T1000 (cell line): ENCODE results near the gene ACSL6.

Experiments used
- DNase-seq: peaks from one replicate; lab custom pipeline; 2025; ENCODE audit warnings: mixed read lengths; lab: John Stamatoyannopoulos, UW

Gene ACSL6

DNA sequence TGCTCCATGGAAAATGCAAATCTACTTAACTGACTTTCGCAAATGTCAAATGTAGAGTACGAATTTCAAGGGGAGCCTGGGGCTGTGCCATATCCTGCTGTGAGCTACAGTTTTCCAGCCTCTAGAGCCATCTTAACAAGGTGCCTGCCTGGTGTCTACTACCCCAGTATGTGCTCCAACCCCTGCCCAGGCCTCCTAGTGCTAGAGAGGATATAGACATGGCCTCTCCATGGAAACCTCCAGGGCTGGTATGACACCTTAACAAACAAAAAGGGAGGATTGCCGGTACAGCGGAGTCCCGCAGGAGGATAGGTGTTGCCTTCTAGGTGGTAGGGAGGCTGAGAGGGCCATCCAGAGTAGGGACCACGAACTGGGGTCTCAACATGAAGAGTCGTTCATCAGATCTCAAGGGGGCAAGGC is 35.4 kb upstream of the ACSL6 start:
- no peak for DNase-seq

DNA sequence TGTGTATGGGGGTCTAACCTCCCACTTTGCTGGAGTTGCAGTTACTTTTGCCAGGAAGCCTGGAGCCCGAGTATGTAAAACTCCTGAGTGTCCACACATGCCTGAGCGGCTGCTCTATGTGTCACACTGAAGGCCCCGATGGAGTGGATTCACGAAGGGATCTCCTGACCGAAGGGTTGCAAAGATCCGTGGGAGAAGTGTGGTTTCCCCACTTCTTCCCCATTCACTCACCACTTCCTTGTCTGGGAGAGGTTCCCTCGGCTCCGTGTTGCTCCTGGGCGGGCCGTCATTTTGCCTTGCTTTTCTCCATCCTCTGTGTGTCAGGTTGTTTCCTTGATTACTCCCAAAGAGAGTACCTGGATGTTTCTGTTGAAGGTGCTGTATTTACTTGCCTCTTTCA is 32.7 kb upstream of the ACSL6 start:
- DNase-seq = no peak

DNA sequence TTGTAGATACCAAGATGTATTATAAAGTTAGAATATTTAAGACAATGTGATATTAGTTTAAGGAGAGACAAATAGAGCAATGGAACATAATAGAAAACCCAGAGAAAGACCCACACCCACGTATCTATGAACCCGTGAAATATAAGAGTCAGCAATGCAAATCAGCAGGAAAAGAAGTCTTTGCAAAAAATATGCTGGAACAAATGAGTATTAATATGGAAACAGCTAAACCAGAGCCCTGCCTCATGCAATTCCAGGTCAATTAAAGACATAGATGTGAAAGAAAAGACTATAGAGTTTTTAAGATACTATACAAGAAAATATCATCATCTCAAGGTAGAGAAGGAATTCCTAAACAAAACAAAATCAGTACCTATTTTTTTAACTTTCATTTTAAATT is 25.9 kb upstream of the ACSL6 start:
- no peak for DNase-seq

DNA sequence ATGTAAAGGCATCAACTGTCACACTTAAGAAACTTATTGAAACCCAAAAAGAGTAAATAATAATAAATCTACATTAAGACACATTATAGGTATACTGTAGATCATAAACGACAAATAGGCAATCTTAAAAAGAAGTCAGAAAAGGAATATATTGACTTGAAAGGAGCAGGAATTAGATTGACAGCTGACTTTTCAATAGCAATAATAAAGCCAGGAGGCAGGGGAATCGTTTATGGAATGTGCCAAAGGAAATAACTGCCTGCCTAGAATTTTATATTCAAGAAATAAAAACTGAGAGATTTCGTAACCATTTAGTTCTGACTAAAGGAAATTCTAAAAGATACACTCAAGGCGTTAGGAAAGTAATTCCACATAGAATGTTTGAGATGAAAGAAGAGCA is 21.7 kb upstream of the ACSL6 start:
- no peak for DNase-seq

DNA sequence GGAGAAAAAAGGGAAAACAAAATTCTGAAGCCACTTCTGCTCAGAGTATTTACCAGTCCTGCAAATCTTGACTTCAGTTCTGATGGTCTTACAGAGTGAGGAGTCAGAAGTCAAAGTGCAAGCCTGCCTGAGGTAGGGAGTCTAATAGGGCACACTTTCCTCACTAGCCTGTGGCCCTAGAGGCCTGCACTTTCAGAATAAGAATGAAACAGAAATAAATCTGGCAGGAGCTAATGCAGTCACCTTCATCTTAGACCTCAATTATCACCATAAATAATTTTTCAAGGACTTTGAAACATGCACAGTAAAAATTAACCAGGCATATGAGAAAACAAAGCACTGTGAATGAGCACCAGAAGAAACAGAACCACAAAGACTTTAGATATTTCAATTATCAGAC is 20.7 kb upstream of the ACSL6 start:
- no peak for DNase-seq

DNA sequence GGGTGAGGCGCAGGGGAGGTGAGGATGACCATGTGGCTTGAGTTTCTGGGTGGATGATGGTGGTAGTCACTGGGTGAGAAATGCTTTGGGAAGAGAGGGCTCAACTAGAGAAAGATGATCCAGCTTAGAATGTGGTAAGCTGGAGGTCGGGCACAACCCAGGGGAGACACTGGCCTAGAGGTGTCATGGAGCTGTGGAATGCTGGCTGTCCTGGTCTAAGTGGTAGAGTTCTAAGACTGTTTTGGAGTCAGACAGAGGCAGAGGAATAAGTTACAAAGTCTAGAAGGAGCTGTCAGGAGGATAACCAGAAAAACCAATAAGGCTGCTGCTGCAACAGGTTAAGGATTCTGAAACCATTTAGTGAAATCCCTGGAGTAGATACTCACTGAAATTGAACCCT is 19.2 kb upstream of the ACSL6 start:
- no peak for DNase-seq

DNA sequence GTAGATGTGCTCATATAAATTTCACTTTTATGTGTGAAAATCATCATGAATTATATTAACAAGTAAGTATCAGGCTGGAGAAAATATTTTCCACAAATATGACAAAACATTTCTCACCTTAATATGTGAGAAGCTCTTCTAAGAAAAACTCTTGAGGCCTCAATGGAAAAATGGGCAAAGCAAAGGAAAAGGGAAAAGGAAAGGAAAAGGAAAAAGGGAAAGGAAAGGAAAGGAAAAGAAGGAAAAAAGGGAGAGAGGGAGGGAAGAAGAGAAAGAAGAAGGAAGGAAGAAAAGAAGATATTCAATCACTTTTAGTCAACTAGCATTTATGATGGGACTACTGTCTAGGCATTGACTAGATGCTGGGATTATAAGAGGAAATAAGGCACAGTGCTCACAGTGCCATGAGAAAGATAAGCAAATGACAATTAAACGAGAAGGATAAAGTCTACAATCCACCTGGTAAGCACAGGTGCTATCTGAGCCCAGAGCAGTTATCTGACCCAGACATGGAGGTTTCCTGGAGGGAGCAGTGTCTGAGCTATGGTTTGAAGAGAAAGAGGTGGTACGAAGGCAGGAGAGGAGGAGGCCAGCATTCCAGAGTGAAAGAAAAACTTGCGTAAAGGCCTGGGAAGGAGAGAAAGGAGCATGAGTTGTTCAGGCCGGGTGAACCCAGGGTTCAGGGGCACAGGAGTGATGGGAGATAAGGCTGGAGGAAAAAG is 18.3 kb upstream of the ACSL6 start:
- no peak for DNase-seq

DNA sequence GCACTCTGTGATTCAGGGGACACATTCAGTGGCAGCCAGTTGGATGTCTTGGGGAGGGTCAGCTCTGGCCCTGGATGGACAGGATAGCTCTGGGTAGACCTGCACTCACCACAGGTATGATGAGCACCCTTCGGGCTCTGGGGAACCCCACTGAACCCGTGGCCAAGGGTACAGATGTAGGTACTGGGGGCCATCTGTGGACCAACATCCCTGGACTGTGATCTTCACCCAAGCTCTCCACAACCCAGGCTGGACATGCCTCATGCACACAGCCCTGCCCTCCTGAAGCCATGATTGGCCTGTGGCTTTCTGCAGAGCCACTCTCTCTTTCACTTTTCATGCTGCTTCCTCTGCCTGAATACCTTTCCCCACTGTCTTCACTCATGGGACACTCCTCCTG is 15.6 kb upstream of the ACSL6 start:
- DNase-seq = no peak

DNA sequence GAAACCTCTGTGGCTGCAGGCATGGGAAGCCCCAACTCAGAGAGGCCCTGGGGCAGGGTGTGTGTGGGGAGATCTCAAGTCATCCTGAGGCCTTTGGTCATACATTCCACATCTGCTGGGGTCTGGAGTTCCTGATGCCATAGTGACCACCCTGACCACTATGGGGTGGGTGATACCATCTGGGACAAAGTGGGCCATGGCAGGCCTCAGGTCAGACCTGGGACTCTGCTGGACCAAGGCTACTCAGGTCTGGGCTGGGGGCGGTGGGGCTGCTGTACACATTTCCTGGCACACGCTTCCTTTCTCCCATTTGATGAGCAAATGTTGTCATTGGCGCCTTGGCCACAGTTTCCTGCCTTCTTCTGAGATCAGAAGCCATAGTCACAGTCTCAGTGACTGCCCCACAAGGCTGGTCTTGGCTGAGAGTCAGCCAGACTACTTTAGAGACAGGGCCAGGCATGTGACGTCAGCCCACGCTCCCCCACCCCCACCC is 15.1 kb upstream of the ACSL6 start:
- no peak for DNase-seq

DNA sequence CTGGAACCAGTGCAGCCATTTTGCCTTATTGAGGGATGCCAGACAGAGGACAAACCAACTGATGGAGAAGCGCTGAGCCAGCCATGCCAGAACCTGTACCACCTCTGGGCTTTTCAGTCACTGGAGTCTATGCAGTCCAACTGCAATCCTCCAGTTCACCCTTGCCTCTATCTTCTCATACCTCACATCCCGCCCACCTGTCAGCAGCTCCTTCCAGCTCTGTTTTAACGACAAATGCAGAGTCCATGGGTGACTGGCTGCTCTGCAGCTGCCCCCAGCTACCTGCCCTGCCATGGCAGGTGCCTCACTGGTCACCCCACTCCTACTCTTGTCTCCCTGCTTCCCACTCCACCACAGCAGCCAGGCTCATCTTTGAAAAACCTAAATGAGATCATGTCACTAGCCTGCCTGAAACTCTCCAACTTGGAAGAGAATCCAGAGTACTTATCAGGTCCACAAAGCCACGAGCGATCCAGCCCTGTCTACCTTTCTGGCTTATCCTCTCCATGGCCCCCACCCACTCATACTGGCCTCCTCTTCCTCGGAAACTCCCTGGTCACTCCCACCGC is 14.0 kb upstream of the ACSL6 start:
- no peak for DNase-seq

DNA sequence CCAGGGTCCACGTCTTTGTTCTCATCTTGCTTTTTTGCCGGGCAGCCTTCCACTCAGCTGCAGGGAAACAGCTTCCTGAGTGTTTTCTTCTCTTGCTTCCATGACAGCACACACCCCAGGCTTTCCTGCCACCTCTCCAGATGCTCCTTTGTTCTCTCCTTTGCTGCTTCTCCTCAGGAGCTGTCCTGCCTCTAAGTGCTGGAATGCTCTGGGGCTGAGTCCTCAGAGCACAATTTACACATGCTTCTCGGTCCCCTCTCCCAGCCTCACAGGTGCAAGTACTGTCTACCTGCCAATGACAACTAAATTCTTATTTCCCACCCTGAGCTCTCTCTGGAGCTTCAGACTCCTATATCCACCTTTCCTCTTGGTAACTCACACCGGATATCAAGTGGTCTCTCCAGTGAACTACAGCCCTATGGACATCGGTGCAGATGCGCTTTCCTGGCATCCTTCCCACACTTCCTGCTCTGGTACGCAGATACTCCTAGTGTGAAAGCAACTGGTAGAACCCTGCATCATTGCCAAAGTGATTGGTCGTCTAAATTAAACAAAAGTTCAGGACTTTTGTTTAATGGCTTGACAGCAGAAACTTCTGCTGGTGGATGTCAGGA is 13.4 kb upstream of the ACSL6 start:
- DNase-seq = no peak

DNA sequence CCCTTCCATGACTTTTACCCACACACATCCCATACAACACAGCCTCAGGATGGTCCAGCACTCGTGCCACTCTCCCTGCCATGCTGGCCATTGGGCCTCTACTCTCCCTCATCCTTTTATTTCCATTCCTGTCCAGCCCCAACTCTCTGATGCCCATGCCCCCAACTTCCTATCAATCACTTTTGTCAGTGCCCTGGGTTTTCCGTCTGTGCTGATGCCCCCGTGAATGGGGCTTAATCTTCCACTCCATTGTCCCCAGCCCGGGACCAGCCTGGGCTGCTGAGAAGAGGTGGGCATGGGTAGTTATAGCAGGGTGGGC is 12.6 kb upstream of the ACSL6 start:
- DNase-seq = no peak

DNA sequence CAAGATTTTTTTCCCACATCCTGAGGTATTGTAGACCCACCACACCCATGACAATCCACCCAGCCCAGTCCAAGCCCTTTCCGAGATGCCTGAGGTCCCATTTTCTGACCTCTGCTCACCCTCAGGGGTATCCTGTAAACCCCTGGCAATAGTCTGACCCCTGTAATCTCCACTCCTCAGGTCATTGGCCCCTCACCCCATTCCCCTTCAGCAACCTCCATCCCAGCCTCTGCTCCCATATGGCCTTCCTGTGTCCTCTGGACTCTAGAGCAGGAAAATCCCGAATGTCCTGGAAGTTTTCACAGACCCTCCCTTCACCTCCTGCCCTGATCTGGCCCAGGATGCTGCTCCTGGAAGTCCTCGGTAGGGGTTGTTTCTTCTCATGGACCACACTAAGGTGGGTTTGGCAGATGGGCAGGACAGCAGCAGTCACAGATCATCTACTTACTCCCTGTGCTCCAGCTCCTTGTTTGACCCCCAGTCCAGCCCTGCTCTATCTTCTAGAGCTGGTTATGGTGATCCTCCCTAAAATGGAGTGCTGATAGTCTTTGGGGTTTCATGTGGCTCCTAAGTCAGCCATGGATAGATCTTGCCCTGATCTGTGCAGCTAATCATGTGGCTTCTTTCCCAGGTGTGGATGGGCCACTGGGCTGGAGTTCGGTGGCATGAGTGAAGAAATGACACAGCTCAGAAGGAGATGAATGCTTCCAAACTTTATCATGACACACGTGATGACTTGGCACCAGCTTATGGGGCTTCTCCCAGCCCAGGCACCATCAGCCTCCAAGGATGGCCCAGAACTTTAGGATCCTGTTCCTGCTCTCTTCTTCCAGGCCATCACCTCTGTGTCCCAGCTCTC is 12.0 kb upstream of the ACSL6 start:
- no peak for DNase-seq

DNA sequence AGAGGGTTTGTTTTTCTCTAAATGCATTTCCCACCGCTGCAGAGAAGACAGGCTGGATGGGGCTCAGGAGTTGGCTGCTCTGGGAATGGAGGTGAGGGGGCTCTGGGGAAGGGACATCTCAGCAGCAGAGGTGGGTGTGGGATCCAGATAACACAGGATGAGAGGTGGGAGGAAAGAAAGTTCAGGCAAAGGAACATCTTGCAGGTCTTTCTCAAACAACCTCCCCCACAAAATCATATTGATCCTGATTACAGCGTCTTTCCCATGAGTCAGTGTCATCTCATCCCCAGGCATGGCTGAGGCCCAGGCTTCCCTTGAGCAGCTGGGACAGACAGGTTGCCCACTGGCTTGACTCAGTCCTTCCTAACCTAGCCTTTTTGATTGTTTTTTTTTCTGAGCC is 11.3 kb upstream of the ACSL6 start:
- DNase-seq = no peak

DNA sequence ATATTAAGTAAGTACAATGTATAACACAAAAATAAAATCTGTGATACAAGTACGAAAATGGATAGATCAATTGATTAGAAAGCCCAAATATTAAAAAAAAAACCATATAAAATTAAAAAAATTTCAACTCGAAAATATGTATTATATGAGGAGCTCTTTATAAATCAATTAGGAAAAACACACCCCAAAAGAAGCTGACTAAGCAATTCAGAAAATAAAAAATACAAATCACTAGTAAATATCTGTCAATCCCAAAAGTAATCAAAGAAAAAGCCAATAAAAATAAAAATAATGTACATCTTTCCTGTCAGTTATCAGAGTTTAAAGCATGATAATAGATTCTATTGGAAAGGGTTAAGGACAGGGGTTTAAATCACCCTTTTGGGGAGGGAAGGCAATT is 10.2 kb upstream of the ACSL6 start:
- DNase-seq = no peak

DNA sequence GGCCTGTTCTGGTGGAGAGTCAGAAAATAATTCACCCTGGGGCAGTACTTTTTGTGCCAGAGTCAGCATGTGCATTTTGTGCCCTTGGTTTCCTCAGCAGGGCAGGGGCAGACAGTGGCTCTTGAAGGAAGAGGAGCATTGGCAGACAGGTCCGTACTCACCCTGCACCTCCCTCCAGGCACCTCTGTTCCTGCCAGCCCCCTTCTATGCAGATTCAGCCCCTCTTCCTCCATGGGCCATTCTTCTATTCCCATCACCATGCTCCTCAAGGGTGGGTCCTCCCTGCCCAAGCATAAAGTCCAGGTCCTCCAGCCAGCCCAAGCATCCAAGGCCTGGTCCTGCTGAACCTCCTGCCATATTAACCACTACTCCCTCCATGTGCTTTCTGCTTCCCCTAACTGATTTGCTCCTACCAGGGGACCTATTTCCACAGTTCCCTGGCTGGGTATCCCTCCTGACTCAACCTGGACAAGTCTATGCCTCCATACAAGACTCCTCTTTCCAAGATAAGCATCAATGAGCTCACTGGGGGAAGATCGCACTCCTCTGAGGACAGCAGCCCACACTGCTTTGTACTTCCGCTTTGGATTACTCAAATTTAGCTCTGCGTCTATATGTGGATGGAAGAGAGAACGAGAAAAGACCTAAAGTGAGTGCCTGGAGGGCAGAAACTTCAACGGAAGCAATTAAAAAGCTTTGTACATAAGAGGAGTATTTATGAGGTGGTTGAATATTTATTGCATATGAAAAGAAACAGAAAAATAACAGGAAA is 9.3 kb upstream of the ACSL6 start:
- no peak for DNase-seq

DNA sequence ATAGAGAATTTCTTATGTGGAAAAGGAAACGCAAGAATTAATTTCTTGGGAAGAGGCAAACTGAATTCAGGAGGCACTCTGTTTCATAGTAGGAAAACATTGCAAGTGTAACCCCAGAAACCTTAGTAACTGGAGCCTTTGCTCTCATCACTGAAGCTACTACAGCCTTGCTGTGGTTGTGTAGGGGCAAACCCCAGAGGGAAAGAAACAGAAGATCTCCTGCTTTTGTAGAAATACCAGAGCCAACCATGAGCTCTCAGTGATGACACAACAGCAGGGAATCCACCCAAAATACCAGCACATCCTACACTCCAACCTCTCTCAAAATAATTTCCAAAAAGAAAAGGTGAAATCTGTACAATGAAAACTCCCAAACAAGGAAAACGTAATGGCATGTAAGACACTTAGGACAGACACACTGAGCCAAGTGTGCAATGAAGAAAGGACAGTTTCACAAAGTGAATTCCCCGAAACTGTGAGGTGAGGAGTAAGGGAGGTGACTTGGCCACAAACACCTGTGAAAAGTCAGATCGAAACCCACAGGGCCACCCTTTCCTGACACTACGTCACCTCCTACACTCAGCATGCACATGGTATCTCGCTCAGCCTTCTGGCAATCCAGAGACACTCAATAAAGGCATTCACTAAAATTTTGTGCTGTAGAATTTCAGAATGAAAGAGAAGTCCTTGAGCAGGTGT is 8.5 kb upstream of the ACSL6 start:
- DNase-seq = no peak

DNA sequence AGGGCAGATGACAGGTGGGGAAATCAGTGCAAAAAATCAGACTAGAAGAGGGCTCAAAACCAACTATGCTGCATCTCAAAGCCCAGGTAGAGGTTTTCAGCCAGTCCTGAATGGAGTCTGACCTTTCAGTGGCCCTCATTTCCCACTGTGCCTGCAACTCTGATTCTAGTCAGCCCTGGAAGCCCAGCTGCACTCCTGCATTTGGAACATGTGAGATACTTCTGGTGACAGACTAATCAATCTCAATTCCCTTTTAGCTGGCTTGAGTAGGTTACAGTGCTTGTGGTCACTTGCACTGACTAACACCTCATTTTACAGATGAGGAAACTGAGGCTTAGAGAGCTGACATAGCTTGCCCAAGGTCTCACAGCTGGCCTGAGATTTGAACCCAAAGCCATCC is 7.9 kb upstream of the ACSL6 start:
- no peak for DNase-seq

DNA sequence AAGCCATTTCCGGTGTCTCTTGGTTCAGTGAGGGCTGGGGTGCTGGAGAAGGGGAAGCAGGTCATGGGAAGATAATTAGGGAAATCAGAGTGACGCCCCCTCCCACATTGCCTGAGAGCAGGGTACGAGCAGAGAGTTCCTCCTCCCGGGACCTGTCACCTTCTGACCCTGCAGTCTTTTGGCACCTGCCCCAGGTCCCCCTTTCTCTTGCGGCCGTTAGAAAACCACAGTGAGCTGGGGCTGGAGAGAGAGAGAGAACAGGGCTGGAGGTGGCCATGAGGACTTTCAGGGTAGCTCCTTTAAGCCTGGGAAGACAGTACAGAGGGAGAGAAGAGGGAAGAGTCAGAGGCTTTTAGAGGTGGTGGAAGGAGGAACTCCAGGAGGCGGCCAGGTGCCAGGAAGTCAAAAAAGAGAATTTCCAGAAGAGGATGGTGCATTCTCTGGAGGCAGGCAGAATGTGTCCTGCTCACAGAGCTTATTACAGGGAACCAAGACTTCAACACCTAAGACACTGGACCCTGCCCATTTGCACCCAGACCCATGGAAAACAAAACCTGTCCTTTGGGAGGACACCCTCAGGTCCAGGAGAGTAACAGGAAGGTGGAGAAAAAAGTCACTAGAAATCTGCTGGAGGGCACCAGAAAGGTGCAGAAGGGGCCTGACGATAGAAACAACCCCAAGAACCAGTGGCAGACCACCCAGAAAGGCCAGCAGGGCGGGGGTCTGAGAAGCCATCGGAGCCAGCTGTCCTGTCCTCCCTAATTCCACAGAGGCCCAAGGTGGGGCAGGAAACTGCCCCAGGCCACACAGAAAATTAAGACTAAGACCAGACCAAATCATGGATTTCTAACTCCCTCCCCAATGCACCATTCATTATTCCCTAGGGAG is 6.5 kb upstream of the ACSL6 start:
- DNase-seq = no peak

DNA sequence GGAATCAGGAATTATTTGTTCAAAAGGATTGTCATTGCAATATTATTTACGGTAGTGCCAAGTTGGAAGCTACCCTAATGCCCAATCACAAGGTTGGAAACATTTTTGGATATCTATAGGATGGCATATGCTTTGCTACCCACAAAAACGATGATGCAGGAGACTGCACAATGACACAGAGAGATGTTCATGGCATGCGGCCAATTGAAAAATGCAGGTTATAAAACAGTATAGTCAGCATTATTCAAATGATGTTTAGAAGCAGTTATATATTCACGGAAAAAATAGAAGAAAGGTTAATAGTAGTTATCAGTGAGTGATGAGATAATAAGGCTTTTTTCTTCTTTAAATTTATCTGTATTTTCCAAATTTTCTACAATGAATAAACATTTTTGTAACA is 5.9 kb upstream of the ACSL6 start:
- no peak for DNase-seq
